ENCODE data around the gene UBE2Q2.

DNA sequence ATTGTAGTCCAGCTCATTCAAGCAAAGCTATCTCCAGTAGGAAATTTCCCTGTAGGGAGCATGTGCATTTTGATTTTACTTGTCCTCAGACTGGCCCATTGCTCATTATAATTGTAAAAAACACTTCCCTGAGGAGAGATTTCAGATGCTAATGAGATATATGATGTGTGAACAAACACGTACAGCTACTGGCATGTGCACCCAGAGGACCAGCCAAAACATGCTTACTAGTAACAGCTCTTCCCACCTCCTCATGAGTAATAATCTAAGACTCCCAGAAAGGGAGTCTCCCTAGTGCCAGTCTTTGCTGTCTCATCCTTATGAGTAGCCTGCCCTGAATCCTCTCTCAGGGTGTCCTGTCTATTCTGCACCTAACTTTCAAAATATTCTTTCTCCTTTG is 103.8 kb downstream of the UBE2Q2 start:
- no peak for TF ChIP-seq CTCF (IDR thresholded peaks at IDR 0.05)
- no peak for TF ChIP-seq NFATC4 (CRISPR knock-in tag; IDR thresholded peaks at IDR 0.05)
- TF ChIP-seq TP53 (CRISPR knock-in tag; IDR thresholded peaks at IDR 0.05), result no peak
- no peak for TF ChIP-seq TEAD4 (CRISPR knock-in tag; IDR thresholded peaks at IDR 0.05)
- TF ChIP-seq FOXP1 (CRISPR knock-in tag; IDR thresholded peaks at IDR 0.05; ENCODE audit: borderline replicate concordance), result no peak
- TF ChIP-seq GABPB1 (CRISPR knock-in tag; IDR thresholded peaks at IDR 0.05), result no peak
- TF ChIP-seq, protein P1, sequence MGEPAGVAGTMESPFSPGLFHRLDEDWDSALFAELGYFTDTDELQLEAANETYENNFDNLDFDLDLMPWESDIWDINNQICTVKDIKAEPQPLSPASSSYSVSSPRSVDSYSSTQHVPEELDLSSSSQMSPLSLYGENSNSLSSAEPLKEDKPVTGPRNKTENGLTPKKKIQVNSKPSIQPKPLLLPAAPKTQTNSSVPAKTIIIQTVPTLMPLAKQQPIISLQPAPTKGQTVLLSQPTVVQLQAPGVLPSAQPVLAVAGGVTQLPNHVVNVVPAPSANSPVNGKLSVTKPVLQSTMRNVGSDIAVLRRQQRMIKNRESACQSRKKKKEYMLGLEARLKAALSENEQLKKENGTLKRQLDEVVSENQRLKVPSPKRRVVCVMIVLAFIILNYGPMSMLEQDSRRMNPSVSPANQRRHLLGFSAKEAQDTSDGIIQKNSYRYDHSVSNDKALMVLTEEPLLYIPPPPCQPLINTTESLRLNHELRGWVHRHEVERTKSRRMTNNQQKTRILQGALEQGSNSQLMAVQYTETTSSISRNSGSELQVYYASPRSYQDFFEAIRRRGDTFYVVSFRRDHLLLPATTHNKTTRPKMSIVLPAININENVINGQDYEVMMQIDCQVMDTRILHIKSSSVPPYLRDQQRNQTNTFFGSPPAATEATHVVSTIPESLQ (CRISPR knock-in tag; IDR thresholded peaks at IDR 0.05), result no peak

Measured in WTC11 (cell line).